Lower leg skin (tissue), 3 donors: ENCODE data around the gene RGS16.

Experiments
- CTCF ChIP-seq, 3 donors: fragments of 450-650 bp; IDR thresholded peaks; one replicate each; pipeline ENCODE4 v1.5.1; 2016; ENCODE audit warnings: antibody characterized with exemption in 3 of 3, mild to moderate bottlenecking in 3 of 3, moderate library complexity in 2 of 3
- POLR2A ChIP-seq, 2 donors: fragments of 450-650 bp; IDR thresholded peaks; one replicate each; pipeline ENCODE4 v1.6.1; 2016 to 2017; ENCODE audit warnings: antibody characterized with exemption in 2 of 2, mild to moderate bottlenecking in 1 of 2, moderate library complexity in 1 of 2

GRCh38 chr1:182589931-182590330 lies 14.3 kb downstream of the RGS16 start:
- no peak for TF ChIP-seq CTCF (IDR thresholded peaks at IDR 0.05)
- TF ChIP-seq POLR2A (IDR thresholded peaks at IDR 0.05): no peak
